RKO (cell line): ENCODE data around the gene PDGFRA.
A peak's percentile ranks its signal among the peaks of the same experiment; 100 is the strongest.

Source experiments
- DNase-seq: peaks from one replicate; pipeline ENCODE4 v3.0.0-alpha.2; 2016; ENCODE audit warnings: low spot score

The PDGFRA gene

DNA sequence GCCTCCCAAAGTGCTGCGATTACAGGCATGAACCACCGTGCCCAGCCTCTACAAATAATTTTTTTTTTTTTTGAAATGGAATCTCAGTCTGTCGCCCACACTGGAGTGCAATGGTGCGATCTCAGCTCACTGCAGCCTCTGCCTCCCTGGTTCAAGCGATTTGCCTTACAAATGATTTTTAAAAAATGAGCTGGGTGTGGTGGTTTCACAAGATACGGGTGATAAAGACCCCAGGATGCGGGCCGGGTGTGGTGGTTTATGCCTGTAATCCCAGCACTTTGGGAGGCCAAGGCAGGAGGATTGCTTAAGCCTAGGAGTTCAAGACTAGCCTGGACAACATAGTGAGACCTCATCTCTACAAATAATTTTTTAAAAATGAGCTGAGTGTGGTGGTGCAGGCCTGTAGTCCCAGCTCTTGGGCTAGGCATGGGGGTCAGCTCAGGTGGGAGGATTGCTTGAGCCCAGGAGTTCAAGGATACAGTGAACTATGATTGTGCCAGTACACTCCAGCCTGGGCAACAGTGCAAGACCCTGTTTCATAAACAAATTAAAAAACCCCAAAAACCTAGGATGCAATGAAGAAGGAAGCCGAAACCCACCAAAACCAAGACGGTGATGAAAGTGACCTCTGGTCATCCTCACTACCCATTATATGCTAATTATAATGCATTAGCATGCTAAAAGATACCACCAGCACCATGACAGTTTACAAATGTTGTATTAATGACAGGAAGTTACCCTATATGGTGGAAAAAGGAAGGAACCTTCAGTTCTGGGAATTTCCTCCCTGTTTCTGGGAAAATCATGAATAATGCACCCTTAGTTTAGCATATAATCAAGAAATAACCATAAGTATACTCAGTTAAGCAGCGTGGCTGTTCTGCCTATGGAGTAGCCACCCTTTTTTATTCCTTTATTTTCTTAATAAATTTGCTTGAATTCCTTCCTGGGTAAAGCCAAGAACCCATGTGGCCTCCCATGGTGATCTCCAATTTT is 27.7 kb downstream of the PDGFRA start:
- DNase-seq, result no peak

DNA sequence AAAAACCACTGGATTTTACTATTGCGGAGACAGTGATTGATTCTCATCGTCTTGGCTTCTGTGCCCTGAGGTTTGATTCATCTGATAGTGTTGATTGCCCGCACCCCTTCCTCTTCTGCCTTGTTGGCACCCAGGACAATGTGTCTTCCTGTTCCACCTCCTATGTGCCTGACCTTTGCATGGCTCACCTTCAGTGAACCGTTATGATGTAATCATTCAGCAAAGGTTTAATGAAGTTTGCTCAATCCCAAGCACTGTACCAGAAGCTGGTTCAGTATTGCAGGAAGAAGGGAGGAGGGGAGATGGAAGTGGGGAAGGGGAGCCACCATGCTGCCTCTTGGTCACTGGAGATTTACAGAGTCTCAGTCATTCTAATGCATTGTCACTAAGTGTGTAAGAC is 36.3 kb downstream of the PDGFRA start:
- no peak for DNase-seq

DNA sequence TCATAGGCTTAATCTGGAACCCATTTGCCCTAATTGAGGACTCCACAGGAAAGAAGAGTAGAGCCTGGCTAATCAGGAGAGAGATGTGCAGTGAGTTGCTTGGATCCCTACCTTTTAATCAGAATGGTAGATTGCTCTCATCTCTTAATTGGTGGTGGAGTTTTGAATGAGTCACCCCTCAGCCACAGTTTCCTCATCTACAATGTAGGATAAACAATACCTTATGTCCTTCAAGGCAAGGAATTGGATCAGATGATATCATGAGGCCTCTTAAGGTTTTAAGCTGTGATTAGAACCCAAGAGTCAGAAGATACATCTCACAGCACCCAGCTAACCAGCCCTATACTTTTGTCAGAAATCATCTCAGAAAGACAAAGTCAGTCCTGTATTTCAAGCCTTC is 39.1 kb downstream of the PDGFRA start:
- DNase-seq, result no peak

DNA sequence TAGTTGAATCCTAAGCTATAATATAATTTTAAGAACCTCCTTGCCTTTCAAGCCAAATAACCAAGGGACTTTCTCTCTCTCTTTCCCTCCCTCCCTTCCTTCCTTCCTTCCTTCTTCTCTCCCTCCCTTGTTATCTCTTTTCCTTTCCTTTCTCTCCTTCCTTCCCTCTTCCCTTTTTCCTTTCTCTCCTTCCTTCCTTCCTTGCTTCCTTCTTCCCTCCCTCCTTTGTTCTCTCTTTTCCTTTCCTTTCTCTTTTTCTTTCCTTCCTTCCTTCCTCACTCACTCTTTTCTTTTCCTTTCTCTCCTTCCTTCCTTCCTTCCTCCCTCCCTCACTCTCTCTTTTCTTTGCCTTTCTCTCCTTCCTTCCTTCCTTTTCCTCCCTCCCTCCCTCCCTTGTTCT is 42.4 kb downstream of the PDGFRA start:
- no peak for DNase-seq

DNA sequence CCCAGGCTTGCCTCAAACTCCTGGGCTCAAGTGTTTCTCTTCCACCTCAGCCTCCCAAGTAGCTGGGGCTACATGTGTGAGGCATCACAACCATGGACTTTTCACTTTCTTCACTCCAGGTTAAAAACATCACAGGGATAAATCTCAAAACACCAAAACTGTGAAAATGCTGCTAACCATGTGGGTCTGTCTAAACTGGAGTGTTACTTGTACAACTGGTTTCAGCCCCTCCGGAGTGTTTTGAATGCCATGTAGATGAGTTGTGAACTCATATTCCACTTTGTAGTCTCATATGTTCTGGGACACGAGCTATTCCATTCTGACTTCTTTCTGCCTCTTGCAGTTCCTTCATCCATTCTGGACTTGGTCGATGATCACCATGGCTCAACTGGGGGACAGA is 43.0 kb downstream of the PDGFRA start:
- DNase-seq, result no peak

DNA sequence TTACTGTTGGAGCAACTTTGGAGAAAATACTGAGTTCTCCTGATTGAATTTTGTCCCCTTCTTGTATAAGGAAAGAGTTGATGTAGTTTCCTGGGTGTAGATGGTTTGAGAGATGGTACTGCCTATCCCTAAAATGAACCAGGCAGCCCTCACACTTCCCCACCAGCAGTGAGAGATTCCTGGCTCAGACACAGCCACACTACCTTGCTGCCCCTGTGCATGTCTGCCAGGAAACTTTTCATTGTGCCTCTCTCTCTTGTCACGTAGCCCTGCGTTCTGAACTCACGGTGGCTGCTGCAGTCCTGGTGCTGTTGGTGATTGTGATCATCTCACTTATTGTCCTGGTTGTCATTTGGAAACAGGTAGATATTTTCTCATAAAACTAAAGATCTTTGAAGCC is 45.2 kb downstream of the PDGFRA start:
- DNase-seq, result no peak

DNA sequence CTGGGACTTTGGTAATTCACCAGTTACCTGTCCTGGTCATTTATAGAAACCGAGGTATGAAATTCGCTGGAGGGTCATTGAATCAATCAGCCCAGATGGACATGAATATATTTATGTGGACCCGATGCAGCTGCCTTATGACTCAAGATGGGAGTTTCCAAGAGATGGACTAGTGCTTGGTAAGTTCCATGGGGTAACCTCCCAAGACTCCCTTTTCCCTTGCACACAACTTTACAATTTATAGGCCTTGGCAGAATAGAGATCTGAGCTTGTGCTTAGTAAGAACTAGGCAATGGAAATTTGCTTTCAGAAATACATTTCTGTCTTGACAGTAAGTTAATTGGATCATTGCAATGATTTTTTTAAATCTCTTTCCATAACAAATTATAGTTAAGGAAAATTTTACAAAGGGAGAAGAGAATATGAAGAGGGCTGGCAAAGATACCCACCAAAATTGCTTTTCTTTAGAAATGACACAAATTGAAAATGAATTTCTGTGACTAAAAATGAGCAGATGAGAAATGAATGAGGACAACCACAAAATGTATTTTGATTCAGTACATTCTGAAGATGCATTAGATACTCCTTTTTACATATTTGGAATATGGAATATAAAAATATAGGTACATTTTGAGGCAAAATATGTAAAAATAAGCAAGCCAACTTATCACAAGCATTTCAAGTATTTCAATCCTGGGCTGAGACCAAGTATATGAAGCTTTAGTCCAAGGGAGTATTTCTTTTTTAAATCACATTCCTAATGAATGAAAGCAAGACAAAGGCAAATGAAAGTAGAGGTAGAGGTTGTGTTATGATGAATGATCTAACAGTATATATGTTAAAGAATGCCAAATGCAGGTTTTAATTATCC is 45.9 kb downstream of the PDGFRA start:
- no peak for DNase-seq

DNA sequence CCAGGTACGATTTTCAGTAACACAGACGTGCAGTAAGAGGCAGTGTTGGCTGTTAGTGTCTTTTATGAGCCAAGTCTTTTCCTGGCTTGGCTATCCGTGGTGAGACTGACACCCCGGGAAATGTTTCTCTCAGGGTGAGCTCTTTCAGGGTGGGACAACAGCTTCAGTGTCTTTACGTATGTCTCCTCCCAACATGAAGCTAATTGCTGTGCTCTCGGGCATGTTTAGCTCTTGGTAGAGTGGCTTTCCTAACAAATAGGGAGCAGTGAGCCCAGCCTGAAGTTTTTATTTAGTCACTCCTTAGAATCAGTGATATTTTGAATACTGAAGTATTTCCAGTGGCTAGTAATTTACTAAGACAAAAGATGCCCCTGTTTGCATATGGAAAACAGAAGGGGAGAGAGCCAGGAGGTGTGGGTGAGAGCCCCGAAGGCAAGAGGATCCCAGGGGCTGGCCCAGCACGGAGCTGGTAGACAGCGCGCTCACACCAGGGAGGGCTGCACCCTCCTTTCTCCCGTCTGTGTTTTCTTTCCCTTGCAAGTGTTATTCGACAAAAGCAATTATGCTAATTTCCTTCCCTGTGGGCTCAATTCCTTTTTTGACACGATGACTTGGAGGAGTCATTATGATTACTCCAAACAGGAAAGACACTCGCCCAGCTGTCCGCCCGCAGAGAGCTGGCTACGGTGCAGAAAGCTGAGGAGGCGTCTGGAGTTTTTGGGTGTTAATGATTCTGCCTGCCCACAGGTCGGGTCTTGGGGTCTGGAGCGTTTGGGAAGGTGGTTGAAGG is 47.7 kb downstream of the PDGFRA start:
- no peak for DNase-seq

DNA sequence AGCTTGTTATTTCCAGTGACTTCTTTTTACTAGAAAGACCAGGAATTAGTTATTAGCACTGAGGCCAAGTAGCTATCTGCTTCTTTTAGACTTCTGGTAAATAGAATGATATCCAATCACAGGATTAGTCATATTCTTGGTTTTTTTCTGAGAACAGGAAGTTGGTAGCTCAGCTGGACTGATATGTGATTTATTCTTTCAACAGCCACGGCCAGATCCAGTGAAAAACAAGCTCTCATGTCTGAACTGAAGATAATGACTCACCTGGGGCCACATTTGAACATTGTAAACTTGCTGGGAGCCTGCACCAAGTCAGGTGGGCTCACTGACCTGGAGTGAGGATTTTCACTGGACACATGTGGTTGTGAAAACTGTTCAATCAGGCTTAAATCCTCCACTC is 48.6 kb downstream of the PDGFRA start:
- DNase-seq, result peak; percentile 20

DNA sequence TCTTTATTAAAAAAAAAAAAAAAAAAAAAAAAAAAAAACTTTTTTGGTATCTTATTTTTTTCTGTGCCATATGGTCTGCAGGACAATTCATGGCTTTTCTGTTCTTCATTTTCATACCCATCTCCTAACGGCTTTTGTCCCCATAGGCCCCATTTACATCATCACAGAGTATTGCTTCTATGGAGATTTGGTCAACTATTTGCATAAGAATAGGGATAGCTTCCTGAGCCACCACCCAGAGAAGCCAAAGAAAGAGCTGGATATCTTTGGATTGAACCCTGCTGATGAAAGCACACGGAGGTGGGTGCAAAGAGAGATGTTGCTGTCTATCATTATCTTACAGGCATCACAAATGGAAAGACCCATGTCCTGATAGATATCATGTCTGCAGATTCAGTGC is 49.1 kb downstream of the PDGFRA start:
- no peak for DNase-seq

DNA sequence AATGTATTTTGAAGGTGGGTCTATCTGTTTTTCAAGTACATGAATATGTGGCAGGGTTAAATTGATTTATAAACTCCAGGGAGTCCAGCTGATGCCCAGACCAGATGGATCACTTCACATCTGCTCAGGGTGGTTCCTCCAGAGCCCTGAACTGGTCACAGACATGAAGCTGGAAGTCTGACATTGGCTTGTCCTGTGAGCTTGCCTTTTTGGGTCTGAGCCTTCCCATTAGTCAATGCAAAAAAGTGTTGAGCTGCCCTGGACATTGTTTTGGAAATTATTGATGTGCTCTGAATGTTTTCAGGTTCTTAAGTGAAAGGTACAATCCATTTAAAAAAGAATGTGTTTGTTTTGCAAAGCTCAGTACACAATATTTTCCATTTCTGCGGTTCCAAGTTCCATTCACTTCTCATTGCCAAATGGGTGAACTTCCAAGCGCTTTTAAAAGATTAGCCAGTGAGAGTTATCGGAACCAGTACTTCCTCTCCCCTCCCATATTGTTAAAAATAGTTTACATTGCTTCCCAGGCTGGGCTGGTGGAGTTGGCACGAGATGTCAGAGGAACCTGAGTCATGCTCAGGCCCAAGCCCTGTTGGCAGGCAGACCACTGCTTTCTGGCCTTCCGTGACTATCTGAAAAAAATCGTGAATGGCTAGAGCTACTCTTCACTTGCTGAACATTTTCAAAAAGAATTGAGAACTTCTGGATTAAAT is 52.1 kb downstream of the PDGFRA start:
- DNase-seq, result no peak

DNA sequence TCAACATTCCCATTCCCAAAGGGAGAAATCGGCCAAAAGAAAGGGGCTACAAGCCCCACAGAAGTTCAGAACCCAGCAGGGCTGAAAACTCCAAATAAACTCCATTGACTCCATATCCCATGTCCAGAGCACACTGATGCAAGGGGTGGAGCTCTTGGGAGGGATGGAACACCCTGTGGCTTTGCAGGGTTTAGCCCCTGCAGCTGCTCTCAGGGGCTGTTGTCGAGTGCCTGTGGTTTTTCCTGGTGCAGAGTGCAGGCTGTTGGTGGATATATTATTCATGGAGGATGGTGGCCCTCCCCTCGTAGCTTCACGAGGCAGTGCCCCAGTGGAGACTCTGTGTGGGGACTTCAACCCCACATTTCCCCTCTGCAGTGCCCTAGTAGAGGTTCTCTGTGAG is 53.7 kb downstream of the PDGFRA start:
- DNase-seq, result no peak

DNA sequence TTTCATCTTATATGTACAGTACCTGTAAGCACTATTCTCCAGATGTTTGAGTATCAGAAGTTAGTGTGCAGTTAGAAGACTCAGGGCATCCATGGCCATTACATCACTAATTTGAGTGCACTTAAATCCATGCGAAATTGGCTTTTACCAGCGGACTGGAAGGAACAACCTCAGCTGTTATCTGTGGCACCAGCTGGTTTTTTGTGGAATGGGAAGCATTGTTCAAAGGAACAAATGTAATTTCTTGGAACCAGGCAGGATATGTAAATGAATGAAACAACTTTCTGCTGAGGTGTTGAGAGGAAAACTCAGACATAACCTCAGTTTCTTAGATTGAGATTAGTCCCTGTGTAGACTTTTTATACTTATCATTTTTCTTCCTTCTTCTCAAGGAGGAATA is 60.2 kb downstream of the PDGFRA start:
- no peak for DNase-seq

DNA sequence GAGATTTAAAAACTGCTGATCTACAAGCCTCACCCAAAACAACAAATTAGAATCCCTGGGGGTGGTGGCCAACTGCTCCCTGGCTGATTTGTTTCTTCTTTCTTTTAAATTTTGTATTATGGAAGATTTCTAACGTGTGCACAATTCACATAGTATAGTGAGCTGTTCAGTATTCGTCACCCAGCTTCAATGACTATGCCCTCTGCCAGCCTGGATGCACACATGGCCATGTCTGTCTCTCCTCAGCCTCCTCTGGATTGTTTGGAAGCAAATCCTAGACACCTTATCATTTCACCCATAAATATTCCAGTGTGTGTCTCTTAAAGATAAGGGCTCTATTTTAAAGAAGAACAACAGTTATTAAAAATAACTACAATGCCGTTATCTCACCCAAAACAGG is 61.9 kb downstream of the PDGFRA start:
- DNase-seq, result no peak

DNA sequence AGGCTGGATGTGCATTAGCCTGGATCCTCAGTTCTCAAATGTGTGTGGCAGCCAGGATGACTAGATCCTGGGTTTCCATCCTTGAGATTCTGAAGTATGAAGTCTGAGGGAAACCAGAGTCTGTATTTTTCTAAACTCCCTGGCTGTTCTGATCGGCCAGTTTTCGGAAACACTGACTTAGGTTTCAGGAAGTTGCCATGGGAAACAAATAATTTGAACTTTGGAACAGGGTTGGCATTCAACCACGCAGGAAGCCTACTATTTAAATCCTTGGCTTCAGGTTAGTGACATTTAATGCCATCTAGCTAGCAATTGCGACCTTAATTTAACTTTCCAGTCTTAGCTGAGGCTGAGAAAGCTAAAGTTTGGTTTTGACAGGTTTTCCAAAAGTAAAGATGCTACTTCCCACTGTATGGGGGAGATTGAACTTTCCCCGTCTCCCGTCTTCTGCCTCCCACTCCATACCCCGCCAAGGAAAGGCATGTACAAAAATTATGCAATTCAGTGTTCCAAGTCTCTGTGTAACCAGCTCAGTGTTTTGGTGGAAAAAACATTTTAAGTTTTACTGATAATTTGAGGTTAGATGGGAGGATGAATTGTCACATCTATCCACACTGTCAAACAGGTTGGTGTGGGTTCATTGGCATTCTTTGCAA is 67.6 kb downstream of the PDGFRA start:
- DNase-seq, result no peak

DNA sequence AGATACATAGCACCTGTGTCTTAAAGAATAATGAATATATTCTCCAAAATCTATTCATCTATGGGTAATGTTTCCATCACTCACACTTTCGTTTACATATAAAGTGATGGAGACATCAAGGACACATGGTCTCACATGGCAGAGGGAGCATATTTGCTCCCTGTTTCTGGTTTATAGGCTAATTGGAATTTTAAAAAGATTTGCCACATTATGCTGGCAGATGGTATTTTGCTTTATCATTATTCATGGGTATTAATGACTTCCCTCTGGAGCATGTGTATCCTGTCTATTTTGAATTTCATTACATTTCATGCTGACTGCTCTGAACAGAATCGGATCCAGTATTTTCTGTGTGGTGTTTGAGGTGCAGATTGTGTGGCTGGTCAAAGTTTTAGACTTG is 79.0 kb downstream of the PDGFRA start:
- no peak for DNase-seq

DNA sequence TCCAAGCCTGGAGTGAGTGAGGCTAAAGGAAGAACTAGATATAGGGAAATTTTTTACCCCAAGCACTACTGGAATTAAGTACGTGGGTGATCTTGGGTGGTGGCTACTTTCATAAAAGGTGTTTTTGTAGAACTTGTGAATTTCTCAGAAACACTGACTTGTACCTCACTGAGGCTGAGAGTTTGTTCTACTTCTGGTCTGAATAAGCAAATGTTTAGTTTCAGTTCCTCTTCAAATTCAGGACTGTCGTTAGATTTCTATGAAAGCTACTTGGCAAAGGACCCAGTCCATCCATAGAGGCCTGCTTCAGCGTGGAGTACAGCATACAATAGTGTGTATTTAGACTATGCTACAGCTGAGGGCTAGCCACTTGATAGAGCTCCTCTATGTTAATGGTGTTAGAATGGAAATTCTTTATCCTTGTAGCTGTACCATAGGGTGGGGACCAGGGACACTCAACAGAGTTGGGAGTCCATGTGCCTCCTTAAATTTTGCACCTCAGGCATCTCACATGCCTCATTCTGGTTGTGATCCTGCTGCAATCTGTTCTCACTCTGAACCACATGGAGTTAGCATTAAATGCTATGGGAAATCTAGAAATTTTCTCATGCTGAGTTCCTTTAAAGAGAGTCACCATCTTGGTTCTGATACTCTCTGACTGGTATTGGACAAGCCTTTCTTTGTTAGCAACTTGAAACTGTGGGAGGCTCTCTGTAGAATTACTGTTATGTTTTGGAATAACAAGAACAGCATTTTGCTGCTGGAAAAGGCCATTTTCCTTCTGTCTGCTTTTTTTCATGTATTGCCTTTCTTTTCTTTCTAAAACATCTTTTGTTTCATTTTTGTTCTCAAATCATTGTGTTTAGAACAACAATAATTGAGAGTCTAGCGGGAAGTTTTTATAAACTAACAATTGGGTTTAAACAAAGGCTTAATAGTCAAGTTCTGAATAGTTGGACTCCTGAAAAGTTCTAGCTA is 86.8 kb downstream of the PDGFRA start:
- no peak for DNase-seq

DNA sequence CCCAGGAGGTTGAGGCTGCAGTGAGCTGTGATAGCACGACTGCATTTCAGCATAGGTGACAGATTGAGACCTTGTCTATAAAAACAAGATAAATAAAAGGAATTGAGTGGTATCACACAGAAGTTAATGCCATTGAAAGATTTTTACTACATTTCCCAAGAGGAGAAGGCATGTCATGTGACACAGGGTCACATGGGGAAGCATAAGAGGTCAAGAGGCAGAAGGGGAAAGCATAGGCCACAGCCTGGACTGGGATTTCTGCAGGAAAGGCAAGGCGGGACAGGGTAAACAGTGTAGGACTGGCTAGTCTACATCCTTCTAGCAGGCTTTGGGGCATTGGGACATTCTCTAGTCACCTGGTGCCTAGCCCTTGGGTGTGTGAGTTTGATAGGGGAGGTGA is 88.6 kb downstream of the PDGFRA start:
- DNase-seq, result no peak

DNA sequence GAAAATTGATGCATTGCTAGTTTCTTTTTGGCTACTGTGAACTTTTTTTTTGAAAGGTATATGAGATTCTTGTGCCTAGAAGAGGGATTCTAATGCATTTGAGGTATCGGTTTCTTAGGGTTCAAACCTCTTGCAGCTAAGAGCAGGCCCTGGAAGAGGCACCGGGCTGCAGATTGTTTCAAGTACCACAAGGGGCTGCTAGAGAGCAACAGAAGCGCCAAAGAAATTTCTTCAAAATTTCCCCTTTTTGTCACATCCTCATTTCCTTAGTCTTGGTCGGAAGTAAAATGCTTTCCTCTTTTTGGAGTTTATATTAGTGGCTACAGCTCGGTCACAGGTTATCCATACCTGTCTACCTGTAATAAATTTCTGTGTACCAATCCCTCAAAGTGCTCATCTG is 89.8 kb downstream of the PDGFRA start:
- peak; percentile 64 for DNase-seq
